Sigmoid colon (tissue), 7 donors: Measurements from ENCODE around the gene KIF26A. TPM values are rescaled to one million over a fixed set of nuclear protein-coding genes. Genes with fewer than 3 reads are reported as not detected.

ENCODE experiments used
- DNase-seq: peaks from one replicate; pipeline ENCODE4 v3.0.0-alpha.2; 2019
- H3K27ac ChIP-seq, 4 donors: fragments of 200-600 bp; sonication (generic); one replicate each; pipeline ENCODE4 v1.5.1; 2016 to 2019; ENCODE audit warnings: mild to moderate bottlenecking in 1 of 4
- H3K27me3 ChIP-seq, 3 donors: fragments of 200-600 bp; sonication (generic); one replicate each; pipeline ENCODE4 v1.5.1; 2019; ENCODE audit warnings: mild to moderate bottlenecking in 1 of 3
- H3K36me3 ChIP-seq, 4 donors: fragments of 200-600 bp; sonication (generic); one replicate each; pipeline ENCODE4 v1.5.1; 2016 to 2019
- H3K4me1 ChIP-seq, 4 donors: fragments of 200-600 bp; sonication (generic); one replicate each; pipeline ENCODE4 v1.5.1; 2017 to 2019
- H3K4me3 ChIP-seq, 4 donors: fragments of 200-600 bp; sonication (generic); one replicate each; pipeline ENCODE4 v1.5.1; 2017 to 2019; ENCODE audit warnings: mild to moderate bottlenecking in 2 of 4, moderate library complexity in 1 of 4
- H3K9me3 ChIP-seq, 4 donors: fragments of 200-600 bp in 3 of 4; sonication (generic) in 3 of 4; one replicate each; pipeline versions ENCODE4 v1.5.1 to v1.6.1; 2013 to 2019
- EP300 ChIP-seq, 4 donors: sonication (generic); formaldehyde crosslinking; IDR thresholded peaks; one replicate each; pipeline ENCODE4 v1.6.1; 2017; ENCODE audit warnings: antibody characterized with exemption in 4 of 4
- POLR2A ChIP-seq, 2 donors: fragments of 450-650 bp; IDR thresholded peaks; one replicate each; pipeline ENCODE4 v1.6.1; 2016; ENCODE audit warnings: antibody characterized with exemption in 2 of 2, mild to moderate bottlenecking in 2 of 2, moderate library complexity in 2 of 2
- POLR2AphosphoS5 ChIP-seq, 4 donors: sonication (generic); formaldehyde crosslinking; IDR thresholded peaks; one replicate each; pipeline ENCODE4 v1.6.1; 2017; ENCODE audit warnings: antibody characterized with exemption in 4 of 4
- WGBS, 2 donors: extraction: QIAGEN DNeasy Blood & Tissue Kit; methylation state at CpG; one replicate each; pipeline ENCODE4 v1.1.7; 2013; 5-methylcytosine and 5-hydroxymethylcytosine counted together
- intact Hi-C: fragments of 100-400 bp; cut with DNase I; formaldehyde crosslinking; loops from one replicate; pipeline ENCODE4 v1.15.1; 2023
- polyA plus RNA-seq, 3 donors: library from polyadenylated mRNA; stranded (reverse); fragments of 200-250 nt; gene quantifications; one replicate each; pipeline ENCODE4 v1.2.3, GENCODE V29; 2013
- total RNA-seq, 4 donors: library from RNA; depleted of rRNA; stranded (reverse); fragments of >200 nt; gene quantifications; one replicate each; pipeline ENCODE4 v1.1.0, GENCODE V29; 2016
- TF ChIP-seq, protein P1 (sequence below), 4 experiments: fragments of 450-650 bp in 3 of 4; fragments of 200-600 bp in 1 of 4; IDR thresholded peaks; one replicate each; pipeline ENCODE4 v1.5.1; 2016 to 2019; ENCODE audit warnings: antibody characterized with exemption in 4 of 4, mild to moderate bottlenecking in 3 of 4, moderate library complexity in 2 of 4
- donor health status: healthy with polysubstance abuse.
- donor health status: Bipolar disorder and iron deficiency.
- donor health status: healthy.

Gene KIF26A
- total and polyA plus RNA-seq, 7 donors = 0.60 to 4.2 (median 2.1) TPM

DNA sequence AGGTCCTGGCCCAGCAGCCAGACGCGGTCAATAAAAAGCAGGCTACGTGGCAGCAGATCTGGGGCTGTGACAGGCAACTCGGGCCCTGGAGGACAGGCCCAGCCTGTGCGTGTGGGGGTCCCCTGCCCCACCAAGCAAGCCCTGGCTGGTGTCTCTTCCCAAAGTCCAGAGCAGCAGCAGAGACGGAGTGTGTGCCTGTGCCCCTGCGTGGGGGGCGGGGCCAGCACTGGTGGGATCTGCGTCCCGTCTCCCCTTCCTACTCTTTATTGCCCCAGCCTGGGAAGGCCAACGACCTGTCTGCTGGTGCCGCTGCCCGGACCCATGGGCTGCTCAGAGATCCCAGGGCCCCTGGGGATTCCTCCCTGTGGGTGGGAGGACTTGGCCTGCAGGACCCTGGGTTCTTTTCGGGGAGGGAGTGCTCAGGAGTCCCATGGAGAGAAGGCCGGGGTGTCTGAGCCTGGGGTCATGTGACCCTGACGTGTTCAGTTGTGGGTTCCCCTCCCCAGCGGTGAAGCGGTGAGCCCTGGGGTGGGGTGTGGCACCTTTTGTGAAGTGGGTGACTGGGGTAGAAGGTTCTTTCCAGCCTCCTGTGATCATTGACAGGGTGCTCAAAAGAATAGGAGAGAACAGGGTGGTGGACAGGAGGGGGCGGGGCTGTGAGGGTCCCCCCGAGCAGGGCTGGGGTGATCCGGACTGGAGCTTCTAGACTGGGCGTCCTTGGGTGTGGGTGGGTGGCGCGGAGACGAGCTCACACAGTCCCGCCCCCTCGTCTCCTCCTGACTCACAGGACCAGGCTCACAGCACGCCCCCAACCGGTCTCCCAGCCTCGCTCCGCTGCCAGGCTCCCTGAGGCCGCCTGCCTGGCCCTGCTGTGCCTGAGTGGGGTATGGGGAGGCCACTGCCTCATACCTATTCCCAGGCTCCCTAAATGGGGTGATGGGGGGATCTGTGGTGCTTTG lies 30.5 kb upstream of the KIF26A start:
- no peaks in the 10 kb centered on the region for H3K4me1 ChIP-seq
- H3K36me3 ChIP-seq = no peaks in the 10 kb centered on the region
- DNase-seq = peak; percentile 47
- no peak overlapping the region for H3K4me3 ChIP-seq
- no peak for TF ChIP-seq POLR2AphosphoS5 (IDR thresholded peaks at IDR 0.05)
- TF ChIP-seq, protein P1, sequence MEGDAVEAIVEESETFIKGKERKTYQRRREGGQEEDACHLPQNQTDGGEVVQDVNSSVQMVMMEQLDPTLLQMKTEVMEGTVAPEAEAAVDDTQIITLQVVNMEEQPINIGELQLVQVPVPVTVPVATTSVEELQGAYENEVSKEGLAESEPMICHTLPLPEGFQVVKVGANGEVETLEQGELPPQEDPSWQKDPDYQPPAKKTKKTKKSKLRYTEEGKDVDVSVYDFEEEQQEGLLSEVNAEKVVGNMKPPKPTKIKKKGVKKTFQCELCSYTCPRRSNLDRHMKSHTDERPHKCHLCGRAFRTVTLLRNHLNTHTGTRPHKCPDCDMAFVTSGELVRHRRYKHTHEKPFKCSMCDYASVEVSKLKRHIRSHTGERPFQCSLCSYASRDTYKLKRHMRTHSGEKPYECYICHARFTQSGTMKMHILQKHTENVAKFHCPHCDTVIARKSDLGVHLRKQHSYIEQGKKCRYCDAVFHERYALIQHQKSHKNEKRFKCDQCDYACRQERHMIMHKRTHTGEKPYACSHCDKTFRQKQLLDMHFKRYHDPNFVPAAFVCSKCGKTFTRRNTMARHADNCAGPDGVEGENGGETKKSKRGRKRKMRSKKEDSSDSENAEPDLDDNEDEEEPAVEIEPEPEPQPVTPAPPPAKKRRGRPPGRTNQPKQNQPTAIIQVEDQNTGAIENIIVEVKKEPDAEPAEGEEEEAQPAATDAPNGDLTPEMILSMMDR (IDR thresholded peaks at IDR 0.05) = no peak
- TF ChIP-seq POLR2A (IDR thresholded peaks at IDR 0.05) = no peak
- TF ChIP-seq EP300 (IDR thresholded peaks at IDR 0.05) = no peak
- no peaks in the 10 kb centered on the region for H3K27me3 ChIP-seq
- H3K9me3 ChIP-seq = no peaks in the 10 kb centered on the region
- H3K27ac ChIP-seq = no peak overlapping the region
- intact Hi-C loops = no loop called here
- WGBS, 2 donors = 33 to 64% methylated on average over 32 of the region's 32 CpGs

DNA sequence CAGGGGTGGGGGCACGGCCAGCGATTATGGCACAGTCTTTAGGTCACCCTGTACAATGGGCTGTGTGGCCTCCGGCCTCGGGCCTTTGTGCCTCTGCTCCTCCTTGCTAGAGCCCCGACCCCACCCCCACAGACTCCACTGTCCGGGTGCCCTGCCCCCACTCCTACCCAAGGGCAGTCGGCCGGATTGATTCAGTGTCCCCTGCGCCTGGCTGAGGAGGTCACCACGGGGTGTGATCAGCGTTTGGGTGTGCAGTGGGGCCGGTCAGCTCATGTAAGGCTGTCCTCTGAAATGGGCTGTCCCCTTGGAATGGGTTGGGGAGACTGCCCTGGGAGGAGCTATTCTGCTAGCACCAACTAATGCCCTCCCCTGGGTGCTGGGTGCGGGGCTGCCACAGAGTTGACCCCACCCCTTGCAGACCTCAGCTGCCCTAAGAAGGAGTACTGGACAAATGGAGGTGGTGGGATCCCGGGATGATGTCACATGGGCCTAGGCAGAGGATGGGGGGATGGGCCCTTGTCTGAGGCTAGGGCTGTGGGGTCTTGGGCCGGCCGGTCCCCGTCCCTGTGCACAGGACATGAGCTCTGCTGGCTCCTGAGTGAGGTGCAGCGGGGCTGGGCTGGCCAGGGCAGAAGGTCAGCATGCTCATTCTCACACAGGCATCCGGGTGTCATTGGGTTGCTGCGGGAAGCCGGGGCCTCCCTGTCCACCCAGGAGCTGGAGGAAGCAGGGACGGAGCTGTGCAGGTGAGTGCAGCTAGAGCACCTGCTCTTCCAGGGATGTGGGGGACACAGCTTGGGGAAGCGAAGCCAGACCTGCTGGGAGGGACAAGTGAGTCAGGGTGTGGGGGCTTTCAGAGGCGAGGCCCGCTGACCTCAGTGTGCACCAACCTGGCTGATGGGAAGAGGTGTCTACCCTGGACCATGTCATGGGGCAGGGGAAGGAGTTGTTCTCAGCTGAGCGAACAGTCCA lies 29.5 kb upstream of the KIF26A start:
- H3K27me3 ChIP-seq = peaks cover 0 to 10% (median 0%) of the 10 kb centered on the region in 3 donors
- TF ChIP-seq, protein P1 (IDR thresholded peaks at IDR 0.05) = no peak
- TF ChIP-seq EP300 (IDR thresholded peaks at IDR 0.05) = no peak
- no peak for TF ChIP-seq POLR2A (IDR thresholded peaks at IDR 0.05)
- no peak for TF ChIP-seq POLR2AphosphoS5 (IDR thresholded peaks at IDR 0.05)
- H3K4me1 ChIP-seq = no peaks in the 10 kb centered on the region
- DNase-seq = no peak
- 28 to 58% methylated on average over 26 of the region's 26 CpGs for WGBS, 2 donors
- H3K4me3 ChIP-seq = no peak overlapping the region
- H3K36me3 ChIP-seq = no peaks in the 10 kb centered on the region
- intact Hi-C loops = no loop called here
- no peaks in the 10 kb centered on the region for H3K9me3 ChIP-seq
- H3K27ac ChIP-seq = no peak overlapping the region

DNA sequence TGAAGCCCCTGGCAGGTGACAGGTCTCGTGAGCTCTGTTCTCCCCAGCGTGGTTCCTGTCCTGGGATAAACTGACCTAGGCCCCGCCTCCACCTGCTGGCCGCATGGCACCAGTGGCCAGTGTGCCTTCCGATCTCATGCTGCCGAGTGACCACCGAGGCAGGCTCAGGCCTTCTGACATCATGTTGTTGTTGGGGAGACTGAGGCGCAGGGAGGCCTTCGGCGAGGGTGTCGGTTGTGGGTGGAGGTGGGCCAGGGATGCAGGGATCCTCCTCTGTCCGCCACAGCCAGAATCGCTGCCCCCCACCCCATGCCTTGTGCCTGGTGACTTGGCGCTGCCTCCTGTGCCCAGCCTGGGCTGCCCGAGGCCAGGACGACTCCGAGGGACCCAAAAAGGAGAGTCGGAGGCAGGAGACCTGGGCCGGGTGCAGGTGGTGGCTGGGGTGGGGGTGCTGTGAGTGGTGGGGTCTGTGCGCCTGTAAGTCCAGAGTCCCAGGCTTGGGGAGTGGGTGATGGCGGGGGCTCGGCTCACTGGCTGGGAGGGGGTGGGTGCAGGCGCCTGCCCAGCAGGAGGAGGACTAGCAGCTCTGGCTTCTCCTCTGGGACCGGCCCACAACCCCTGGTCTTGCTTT lies 28.5 kb upstream of the KIF26A start:
- intact Hi-C loops = no loop called here
- no peaks in the 10 kb centered on the region for H3K4me1 ChIP-seq
- WGBS, 2 donors = 72 to 85% methylated on average over 24 of the region's 24 CpGs
- no peaks in the 10 kb centered on the region for H3K9me3 ChIP-seq
- TF ChIP-seq, protein P1 (IDR thresholded peaks at IDR 0.05) = no peak
- no peaks in the 10 kb centered on the region for H3K36me3 ChIP-seq
- peaks cover 0 to 14% (median 0%) of the 10 kb centered on the region in 3 donors for H3K27me3 ChIP-seq
- no peak overlapping the region for H3K27ac ChIP-seq
- no peak for DNase-seq
- no peak overlapping the region for H3K4me3 ChIP-seq

DNA sequence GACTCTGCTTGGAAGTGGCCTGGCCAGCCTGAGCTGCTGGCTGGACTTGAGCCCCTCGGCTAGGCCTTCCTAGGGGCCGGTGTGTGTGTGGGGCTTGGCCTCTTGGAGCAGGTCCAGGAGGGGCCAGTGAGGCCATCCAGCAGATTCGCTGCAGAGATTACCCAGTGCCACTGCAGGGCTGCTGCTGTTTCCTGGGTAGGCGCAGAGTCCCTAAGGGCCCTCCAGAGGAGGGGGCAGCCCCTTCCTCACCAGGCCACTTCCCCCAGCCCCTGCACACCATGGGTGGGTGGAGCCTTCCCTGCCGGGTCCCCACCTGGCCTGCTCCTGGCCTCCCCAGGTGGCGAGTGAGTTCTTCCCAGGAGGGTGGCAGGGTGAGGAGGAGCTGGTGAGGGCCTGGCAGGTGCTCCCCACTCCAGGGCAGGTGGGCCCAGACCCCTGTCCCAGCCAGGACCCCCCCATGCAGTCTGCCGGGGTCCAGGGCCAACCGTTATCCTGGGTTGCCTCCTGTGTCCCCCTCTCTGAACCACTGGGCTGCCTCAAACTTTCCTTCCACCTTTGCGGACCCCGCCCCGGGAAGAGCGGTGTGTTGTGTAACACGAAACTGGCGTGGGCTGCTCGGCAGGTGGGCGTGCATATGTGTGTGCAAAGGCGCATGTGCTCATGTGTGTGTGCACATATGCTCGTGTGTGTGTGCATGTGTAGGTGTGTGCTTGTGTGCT lies 27.7 kb upstream of the KIF26A start:
- Histone ChIP-seq H3K4me3 (no peak overlapping the region), H3K27me3 (peaks cover 0 to 18% (median 0%) of the 10 kb centered on the region in 3 donors), H3K27ac (no peak overlapping the region), H3K9me3 (no peaks in the 10 kb centered on the region), H3K4me1 (no peaks in the 10 kb centered on the region), H3K36me3 (no peaks in the 10 kb centered on the region)
- DNase-seq = no peak
- TF ChIP-seq EP300 (IDR thresholded peaks at IDR 0.05) (no peak), POLR2AphosphoS5 (IDR thresholded peaks at IDR 0.05) (no peak), POLR2A (IDR thresholded peaks at IDR 0.05) (no peak)
- TF ChIP-seq, protein P1 (IDR thresholded peaks at IDR 0.05) = no peak
- intact Hi-C loops = no loop called here
- 20 to 64% methylated on average over 18 of the region's 18 CpGs for WGBS, 2 donors
